Mesothelial cell of epicardium (in vitro differentiated cells): ENCODE data around the gene SMIM33. TPM values are rescaled to one million over a fixed set of nuclear protein-coding genes. Genes with fewer than 3 reads are reported as not detected.

Experiments
- DNase-seq, 2 experiments: peaks; one replicate each; pipeline ENCODE4 v3.0.0; 2021; ENCODE audit warnings: low spot score in 2 of 2; ENCODE audit not compliant: unreplicated experiment in 2 of 2
- H3K27ac Mint-ChIP-seq: 2 replicates; pipeline ENCODE4 v1.8.0; 2021; ENCODE audit warnings: mixed read lengths
- H3K27me3 Mint-ChIP-seq: 2 replicates; pipeline ENCODE4 v1.8.0; 2021; ENCODE audit warnings: low read depth, mixed read lengths
- H3K36me3 Mint-ChIP-seq: 2 replicates; pipeline ENCODE4 v1.8.0; 2021; ENCODE audit warnings: mixed read lengths
- H3K4me1 Mint-ChIP-seq: 2 replicates; pipeline ENCODE4 v1.8.0; 2021; ENCODE audit warnings: mixed read lengths
- H3K4me3 Mint-ChIP-seq: 2 replicates; pipeline ENCODE4 v1.8.0; 2021; ENCODE audit warnings: mild to moderate bottlenecking, moderate library complexity, mixed read lengths
- H3K9me3 Mint-ChIP-seq: 2 replicates; pipeline ENCODE4 v1.8.0; 2021; ENCODE audit warnings: mixed read lengths
- total RNA-seq: library from RNA; stranded (reverse); gene quantifications from 3 replicates; pipeline ENCODE4 v1.2.1, GENCODE V29; 2021
- TF ChIP-seq, protein P1 (sequence below): fragments of 200-600 bp; sonication (generic); IDR thresholded peaks from one replicate; pipeline ENCODE4 v1.5.0; 2021; ENCODE audit warnings: antibody characterized with exemption; ENCODE audit not compliant: unreplicated experiment

Gene SMIM33
- total RNA-seq, 1 donor from 2014 or later: not detected

DNA sequence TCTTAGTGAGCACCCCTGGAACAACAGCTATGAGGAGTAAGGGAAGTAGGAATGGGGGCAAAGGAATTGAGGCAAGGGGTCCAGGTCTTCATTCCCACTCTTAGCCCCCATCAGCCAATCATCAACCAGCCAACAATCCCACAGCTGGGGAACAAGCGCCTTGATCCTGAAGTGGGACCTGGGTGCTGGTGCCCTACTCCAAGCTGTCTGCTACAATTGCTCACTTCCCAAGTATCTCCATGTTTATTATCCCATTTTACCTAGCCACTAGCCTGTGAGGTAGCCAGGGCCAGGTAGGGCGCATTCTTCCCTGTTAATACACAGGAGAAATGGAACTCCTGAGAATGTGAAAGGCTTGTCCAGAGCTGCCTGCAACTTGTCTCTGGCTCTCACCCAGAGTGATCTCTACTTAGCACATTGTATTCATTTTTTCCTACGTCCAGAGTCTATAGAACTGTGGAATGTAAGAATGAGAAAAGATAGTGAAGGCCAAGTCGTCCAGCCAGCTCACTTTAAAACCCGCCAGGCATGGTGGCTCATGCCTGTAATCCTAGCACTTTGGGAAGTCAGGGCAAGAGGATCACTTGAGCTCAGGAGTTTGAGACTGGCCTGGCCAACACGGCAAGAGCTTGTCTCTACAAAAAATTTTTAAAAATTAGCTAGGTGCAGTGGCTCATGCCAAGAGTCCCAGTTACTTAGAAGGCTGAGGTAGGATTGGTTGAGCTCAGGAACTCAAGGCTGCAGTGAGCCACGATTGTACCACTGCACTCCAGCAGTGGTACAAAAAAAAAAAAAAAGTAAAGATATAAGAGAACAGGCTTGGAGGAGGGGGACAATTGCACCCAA lies 25.3 kb upstream of the SMIM33 start:
- Mint-ChIP-seq H3K9me3 (no peaks in the 10 kb centered on the region), H3K4me3 (no peak overlapping the region), H3K36me3 (no peaks in the 10 kb centered on the region), H3K27me3 (no peaks in the 10 kb centered on the region), H3K27ac (peak overlapping the region; percentile 85), H3K4me1 (peaks cover 11% of the 10 kb centered on the region)
- DNase-seq: no peak
- TF ChIP-seq, protein P1, sequence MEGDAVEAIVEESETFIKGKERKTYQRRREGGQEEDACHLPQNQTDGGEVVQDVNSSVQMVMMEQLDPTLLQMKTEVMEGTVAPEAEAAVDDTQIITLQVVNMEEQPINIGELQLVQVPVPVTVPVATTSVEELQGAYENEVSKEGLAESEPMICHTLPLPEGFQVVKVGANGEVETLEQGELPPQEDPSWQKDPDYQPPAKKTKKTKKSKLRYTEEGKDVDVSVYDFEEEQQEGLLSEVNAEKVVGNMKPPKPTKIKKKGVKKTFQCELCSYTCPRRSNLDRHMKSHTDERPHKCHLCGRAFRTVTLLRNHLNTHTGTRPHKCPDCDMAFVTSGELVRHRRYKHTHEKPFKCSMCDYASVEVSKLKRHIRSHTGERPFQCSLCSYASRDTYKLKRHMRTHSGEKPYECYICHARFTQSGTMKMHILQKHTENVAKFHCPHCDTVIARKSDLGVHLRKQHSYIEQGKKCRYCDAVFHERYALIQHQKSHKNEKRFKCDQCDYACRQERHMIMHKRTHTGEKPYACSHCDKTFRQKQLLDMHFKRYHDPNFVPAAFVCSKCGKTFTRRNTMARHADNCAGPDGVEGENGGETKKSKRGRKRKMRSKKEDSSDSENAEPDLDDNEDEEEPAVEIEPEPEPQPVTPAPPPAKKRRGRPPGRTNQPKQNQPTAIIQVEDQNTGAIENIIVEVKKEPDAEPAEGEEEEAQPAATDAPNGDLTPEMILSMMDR: no peak

DNA sequence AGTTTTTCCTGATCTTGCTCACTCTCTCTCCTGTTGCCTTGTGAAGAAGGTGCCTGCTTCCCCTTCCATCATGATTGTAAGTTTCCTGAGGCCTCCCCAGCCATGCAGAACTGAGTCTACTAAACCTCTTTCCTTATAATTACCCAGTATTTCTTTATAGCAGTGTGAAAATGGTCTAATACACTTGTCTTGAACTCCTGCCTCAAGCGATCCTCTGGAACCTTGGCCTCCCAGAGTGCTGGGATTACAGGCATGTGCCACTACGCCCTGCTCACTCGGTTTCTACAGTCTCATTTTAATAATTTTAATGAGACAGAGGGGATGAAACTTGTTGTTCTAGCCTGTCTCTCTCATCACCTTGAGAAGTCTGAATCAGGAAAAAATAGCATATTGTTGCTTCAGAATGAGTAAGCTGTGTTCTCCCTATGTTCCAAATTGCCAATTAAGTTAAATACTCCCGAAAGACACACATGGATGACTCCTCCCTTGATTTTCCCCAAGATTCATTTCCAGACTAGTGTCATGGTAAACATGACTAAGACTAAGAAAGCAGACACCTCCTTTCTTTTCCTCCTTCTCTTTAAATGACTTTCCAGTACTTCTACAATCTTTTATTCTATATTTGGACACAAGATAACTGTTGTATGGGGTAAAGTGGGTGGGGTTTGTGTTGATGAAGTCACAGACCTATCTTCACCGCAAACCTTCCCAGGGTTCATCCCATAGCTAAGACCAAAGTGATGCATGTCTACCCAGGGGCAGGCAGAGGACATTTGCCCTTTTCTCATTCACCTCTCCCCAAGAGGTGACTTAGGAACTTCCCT lies 23.6 kb upstream of the SMIM33 start:
- Mint-ChIP-seq H3K36me3 (no peaks in the 10 kb centered on the region), H3K4me3 (no peak overlapping the region), H3K9me3 (no peaks in the 10 kb centered on the region), H3K27me3 (no peaks in the 10 kb centered on the region), H3K27ac (no peak overlapping the region), H3K4me1 (peaks cover 11% of the 10 kb centered on the region)
- TF ChIP-seq, protein P1: no peak
- no peak for DNase-seq

DNA sequence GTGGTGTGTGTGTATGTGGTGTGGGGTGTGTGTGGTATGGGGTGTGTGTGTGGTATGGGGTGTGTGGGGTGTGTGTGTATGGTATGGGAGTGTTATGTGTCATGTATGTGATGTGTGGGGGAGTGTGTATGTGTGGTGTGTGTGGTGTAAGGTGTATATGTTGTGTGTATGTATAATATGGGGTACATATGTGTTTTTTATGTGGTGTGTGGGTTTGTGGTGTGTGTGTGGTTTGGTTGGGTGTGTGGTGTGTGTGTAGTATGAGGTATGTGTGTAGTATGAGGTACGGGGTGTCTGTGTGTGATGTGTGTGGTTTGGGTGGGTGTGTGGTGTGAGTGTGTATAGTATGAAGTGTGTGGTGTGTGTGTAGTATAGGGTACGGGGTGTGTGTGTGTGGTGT lies 19.6 kb upstream of the SMIM33 start:
- TF ChIP-seq, protein P1: no peak
- no peaks in the 10 kb centered on the region for H3K9me3 Mint-ChIP-seq
- H3K4me1 Mint-ChIP-seq: peaks cover 4% of the 10 kb centered on the region
- H3K27me3 Mint-ChIP-seq: no peaks in the 10 kb centered on the region
- no peak overlapping the region for H3K27ac Mint-ChIP-seq
- H3K4me3 Mint-ChIP-seq: no peak overlapping the region
- H3K36me3 Mint-ChIP-seq: no peaks in the 10 kb centered on the region
- DNase-seq: no peak

DNA sequence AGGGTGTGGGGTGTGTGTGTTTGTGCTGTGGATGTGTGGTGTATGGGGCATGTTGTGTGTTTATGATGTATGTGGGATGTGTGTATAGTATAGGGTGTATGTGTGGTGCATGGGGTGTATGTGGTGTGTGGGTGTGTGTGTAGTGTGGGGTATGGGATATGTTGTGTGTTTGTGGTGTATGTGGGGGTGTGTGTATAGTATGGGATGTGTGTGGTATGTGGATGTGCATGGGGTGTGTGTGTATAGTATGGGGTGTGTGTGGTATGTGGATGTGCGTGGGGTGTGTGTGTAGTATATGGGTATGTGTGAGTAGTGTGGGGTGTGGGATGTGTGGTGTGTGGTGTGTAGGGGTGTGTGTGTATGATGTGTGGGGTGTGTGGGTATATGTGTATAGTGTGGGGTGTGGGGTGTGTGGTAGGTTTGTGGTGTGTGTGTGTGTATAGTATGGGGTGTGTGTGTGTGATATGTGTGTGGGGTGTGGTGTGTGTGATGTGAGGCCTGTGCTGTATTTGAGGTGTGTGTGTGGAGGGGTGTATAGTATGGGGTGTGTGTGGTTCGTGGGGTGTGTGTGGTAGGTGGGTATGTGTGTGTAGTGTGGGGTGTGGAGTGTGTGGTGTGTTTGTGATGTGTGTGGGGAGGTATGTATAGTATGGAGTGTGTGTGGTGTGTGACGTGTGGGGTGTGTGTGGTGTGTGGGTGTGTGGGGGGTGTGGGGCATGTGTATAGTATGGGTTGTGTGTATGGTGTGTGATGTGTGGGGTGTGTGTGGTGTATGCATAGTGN lies 18.7 kb upstream of the SMIM33 start:
- Mint-ChIP-seq H3K27ac (no peak overlapping the region), H3K4me1 (peaks cover 4% of the 10 kb centered on the region), H3K36me3 (no peaks in the 10 kb centered on the region), H3K27me3 (no peaks in the 10 kb centered on the region), H3K4me3 (no peak overlapping the region), H3K9me3 (no peaks in the 10 kb centered on the region)
- TF ChIP-seq, protein P1: no peak
- DNase-seq: no peak
